HuH-7 (cell line): Measurements from ENCODE around the gene REEP3.

ENCODE experiments used
- DNase-seq: peaks from one replicate; pipeline ENCODE4 v3.0.0; 2011; ENCODE audit warnings: low spot score

Gene REEP3

DNA sequence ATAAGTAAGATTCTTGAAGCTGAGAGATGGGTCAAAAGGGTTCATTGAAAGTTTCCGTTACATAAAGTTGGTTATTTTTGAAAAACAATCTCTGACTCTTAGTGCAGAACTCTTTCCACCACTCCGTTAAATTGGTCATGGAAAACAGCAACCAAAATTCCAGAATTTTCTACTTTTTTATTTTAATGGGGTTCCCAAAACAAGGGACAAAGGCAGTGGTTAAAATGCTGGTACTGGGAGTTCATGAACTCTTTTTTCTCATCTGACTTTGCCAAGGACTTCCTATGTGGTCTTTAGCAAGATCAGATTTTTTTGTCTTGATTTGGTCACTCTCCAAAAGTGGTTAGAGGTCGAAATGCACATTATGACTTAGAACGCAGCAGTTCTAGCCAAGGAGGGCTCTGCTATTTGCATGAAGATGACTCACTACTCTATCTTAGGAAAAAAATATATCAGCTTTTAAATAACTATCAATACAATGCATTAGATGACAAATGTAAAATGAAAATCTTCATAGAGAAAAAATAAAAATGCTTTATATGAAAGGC, 145.7 kb downstream of the REEP3 start:
- DNase-seq = no peak

DNA sequence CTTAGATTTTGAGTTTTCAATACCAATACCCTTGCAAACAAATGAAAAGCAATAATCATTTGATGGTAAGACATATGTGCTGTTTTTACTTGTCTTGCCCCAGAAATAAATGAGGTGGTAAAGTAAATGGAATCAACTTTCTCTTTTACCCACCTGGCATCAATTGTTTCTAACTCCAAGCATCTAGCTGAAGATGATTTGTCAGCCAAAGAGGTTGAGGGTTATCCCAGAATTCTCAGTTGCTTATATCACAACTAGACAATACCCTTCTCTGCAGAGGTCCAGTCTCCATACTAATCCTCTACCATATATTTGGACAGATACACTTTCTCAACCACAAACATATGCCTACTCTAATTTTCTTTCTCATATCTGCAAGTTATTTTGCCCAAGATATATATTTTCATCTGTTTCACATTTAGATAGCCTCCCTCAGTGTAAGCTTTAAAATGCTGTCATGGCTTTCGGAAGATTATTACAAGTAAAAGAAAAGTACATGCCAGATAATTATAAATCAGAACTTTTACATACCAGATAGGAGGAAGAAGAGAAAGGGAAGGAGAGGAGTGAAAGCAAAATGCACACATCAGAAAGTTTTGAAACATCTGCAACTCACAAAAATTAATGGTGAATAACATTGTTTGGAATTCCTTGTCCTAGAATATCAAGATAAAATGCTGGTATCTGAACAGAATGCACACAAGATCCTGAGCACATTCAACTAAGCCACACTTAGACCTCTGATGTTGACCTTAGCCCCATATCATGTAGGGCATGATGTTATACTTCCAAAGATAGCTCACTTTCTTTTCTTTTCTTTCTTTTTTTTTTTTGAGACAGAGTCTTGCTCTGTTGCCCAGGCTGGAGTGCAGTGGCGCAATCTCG, 146.6 kb downstream of the REEP3 start:
- no peak for DNase-seq

GRCh38 chr10:63670291-63670898, 149.2 kb downstream of the REEP3 start:
- no peak for DNase-seq

GRCh38 chr10:63671317-63671937, 150.2 kb downstream of the REEP3 start:
- no peak for DNase-seq

GRCh38 chr10:63672491-63672890, 151.3 kb downstream of the REEP3 start:
- no peak for DNase-seq

DNA sequence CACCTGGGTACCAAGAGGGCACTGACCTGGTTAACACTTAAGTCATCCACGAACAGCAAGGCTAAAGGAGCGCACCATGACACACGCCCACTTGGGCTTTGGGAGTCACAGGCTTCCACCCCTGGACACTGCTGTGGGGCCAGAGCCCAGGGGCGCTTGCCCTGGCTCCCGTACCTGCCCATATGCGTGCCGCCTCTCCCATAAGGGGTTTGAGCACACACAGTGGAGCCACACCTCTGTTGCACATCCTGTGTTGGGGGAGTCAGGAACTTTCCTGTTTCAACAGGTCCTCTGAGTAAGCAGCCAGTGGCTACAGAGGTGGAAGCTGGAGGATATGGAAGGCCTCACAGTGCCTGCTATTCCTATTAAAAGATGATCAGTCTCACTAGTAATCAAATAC, 152.0 kb downstream of the REEP3 start:
- no peak for DNase-seq

DNA sequence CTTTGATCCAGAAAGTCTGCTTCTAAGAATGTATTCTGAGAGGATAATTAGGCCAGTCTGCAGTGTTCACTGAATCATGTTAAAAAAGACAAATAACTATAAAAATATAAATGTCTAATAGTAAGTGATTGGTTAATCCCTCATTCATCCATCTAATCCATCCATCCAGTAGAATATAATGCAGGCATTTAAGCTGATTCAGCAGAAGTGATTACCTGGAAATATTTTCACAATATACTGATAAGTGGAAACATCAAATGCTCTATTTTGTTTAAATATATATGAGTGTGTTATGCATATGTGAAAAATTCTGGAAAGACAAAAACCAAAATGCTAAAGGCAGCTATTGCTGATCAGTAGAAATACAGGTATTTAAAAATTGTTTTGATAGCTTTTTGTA, 152.6 kb downstream of the REEP3 start:
- DNase-seq = no peak
